HG03469 (cell line): Measurements from ENCODE around the gene VSIR.

ENCODE experiments used
- ATAC-seq: cut with Tn5 transposase; IDR thresholded peaks from one replicate; pipeline ENCODE4 v1.9.1; 2021; ENCODE audit warnings: mild to moderate bottlenecking, moderate library complexity, moderate number of reproducible peaks; ENCODE audit not compliant: unreplicated experiment

Gene VSIR

DNA sequence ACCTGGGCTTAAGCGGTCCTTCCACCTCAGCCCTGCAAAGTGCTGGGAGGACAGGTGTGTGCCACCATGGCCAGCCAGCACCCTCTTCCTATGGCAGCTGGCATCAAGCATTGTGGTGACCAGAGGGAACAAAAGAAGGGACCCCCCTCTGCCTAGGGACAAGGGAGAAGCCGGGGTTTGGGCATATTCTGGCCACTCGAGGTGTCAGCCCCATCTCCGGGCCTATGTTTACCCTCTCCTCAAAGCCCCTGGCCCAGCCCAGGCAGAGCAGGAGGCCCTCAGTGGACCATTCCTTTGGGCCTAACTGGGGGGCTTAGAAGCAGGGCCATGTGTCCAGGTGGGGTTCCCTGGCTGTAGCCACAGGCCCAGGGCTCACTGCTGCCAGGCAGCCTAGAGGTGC is 23.9 kb downstream of the VSIR start:
- ATAC-seq, result no peak

DNA sequence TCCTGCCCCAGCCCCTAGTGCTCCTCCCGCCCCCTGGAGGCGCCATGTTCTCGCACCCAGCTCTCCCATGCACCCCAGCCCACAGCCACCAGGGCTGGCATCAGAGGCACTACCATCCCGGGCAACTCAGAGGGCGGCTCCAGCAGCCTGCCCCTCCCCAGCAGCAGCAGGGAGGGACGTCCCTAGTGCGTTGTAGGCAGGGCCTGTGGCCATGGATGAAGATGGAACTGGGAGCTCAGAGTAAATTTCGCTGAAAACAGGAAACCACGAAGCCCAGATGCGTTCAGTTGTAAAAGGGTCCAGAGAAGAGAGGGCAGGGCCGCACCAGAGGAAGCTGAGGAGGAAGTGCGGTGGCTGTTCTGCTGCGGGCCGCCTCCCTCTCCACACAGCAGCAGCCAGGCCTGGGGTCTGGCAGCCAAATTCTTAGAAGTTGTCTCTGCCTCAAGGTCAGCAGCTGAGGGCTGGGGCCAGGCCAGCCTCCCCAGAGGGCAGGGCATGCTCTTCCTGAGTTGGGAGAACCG is 24.6 kb downstream of the VSIR start:
- ATAC-seq, result no peak

DNA sequence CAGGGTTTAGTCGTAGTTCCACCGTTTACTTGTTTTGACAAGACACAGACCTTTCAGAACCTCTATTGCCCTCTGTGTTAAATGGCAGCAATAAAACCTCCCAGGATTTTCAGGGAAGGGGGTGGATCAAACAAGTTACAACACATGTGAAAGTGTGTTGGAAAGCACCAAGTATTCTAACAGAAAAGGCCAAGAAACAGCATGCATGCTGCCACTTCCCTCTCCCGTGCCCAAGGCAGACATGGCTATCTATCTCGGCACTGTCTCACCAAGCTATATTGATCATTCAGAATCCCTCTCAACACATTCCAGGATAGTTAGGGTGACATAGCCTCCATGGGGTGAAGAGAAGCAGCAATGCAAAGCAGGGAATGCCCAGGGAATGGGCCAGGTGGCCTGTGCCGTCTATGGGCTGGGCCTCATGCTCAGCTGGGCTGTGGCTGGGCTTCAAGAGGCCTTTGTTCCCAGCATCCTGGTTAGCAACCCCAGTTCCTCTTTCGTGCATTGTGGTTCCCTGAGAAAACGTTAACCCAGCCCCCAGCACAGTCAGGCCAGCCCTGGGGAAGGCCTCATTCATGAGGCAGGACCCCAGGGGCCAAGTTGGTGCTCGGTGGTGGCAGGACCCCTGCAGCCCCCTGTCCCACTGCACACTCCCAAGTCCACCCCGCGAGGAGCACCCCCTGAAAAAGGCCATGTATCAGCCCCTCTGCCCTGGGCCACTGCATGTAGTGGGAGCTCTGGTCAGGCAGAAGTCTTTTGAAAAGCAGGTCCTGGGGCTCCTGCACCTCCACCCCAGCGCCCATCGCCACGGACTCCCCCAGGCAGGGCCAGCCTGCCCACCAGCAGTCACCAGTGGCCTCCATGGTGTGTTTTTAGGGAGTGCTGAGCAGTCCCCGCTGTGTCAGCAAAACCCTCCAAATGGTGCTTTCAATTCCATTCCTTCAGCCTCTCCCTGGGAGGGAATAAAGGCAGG is 25.5 kb downstream of the VSIR start:
- no peak for ATAC-seq

DNA sequence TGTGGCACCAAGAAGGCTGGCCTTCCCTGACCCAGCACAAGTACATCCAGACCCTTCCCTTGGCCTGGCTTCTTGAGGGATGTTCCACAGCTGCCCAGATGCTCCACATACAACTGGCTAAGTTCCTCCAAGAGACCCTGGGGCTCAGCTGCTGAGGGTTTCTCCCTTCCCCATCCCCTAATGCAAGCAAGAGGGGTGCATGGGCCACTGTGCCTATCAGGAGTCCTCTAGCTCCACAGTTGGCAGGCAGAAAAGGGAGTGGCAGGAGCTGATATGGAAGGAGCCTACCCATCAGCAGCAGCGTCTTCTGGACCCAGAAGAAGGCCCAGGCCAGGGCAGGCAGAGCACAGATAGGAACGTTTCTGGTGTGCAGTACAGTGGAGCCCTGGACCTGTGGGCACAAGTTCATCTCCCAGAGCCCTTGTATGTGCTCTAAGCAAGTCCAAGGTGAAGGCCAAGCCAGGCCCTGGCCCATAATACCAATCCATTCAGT is 26.2 kb downstream of the VSIR start:
- no peak for ATAC-seq

DNA sequence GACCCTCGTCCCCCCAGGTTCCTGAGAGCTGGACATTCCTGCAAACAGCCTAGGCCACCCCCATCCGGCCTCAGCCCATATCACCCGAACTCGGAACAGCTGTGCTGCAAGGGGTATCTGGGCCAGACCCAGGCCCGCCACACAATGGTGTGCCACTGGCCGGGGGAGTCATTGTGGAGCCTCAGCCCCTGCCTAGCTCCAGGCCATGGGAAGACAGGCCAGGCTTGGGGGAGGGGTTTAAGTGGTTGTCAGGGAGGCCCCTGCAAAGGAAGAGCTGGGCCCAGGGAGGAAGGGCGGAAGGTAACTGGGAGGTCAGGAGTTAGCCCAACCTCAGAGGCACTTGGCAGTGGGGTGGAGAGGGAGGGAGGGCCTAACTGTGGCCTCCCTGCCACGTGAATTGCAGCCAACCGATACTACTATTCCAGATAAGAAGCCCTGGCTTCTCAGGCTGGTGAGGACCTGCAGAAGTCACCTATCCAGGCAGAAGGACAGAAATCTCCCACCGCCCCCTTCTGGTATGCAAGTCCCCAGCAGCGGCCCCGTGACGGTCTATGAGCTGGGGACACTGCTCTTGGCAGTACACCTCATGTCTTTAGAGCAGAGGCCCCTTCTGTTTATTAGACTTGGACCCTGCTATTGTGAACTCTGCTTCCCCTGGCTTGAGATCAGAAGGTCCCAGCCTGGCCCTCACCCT is 26.8 kb downstream of the VSIR start:
- ATAC-seq, result no peak

- no peak for ATAC-seq
Measured at GRCh38 chr10:71745664-71746250, 27.6 kb downstream of the VSIR start.

- ATAC-seq, result no peak
Measured at GRCh38 chr10:71744897-71745663, 28.2 kb downstream of the VSIR start.

DNA sequence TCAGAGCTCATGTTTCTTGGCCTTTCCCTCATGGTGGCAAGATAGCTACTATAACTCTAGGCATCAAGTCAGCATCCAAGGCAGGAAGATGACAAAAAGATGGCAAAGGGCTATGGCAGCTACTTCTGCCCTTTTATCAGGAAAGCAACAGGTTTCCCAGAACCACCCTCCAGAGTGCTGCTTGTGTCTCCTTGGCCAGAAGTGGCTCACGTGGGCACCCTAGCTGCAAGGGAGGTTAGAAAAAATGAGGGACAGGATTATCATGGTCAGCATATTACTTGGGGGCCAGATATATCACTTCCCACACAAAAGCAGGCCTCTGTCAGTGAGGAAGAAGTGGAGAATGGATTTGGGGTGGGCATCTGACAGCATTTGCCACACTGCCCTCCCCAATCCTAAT is 29.5 kb downstream of the VSIR start:
- no peak for ATAC-seq

DNA sequence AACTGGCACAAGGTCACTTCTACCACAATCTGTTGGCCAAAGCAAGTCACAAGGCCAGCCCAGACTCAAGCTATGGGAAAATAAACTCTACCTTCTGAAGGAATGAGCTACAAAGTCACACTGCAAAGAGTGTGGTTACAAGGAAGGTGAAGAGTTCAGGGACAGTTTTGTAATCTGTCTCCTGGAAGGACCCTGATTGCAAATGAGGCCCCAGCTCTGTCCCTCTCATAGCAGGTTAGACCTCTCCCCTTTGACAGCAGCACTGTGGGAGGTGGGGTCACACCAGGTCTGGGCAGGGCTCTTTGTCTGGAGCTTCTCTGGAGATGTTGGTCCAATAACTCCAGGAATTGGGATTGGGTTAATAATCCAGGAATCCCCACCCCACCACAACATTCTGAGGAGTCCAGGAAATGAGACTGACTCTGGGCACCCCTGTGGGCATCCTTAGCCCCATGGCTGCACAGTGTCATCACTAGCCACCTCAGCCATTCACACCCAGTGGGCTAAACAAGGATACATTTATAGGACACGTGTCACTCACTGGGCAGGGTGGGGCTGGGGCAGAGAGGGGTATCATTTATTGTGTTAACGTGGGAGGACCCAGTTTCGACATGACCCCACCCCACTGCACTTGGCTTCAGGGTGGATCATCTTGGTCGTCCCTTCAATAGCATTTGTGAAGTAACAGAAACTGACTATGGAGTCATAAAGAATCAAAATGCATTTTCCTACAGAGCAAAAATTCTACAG is 30.1 kb downstream of the VSIR start:
- ATAC-seq, result no peak

GRCh38 chr10:71742301-71743088 is 30.8 kb downstream of the VSIR start:
- ATAC-seq, result no peak

DNA sequence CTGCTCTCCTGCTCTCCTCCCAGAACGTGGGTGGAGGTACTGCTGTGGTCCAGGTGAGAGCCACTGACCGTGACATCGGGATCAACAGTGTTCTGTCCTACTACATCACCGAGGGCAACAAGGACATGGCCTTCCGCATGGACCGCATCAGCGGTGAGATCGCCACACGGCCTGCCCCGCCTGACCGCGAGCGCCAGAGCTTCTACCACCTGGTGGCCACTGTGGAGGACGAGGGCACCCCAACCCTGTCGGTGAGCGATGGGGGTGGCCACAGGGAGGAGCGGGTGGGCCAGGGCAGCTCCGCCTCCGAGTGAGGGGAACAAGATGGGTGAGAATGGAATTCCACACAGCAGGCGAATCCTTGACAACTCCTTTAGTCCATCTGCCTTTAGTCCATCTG is 31.6 kb downstream of the VSIR start:
- no peak for ATAC-seq

- ATAC-seq, result no peak
Measured at GRCh38 chr10:71741029-71741428, 32.3 kb downstream of the VSIR start.

DNA sequence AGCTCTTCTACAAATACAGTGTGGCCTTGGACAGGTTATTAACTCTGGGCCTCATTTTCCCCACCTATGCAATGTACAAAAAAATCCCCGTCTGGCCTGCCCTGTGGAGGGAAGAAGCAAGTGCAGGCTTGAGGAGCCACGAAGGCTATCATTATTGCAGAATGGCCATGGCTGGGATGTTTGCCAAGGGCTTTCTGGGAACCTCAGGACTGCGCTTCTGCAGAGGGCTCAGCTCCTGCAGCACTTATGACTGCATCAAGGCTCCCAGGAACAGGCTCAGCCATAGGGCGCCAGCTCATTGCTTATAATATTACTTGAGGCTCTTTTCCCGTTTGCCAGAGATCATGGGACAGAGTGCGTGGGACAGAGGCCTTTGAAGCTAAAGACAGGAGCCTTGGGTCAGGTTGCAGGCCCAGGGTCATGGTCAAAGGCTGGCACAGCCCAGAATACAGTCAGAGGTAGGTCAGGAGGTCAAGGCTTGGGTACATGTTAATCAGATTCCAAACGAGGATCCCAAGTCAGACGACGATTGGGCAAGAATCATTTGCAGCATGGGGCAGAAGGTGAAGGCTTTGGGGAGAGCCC is 33.2 kb downstream of the VSIR start:
- no peak for ATAC-seq

GRCh38 chr10:71739358-71739900 is 33.9 kb downstream of the VSIR start:
- ATAC-seq, result no peak

GRCh38 chr10:71737834-71738197 is 35.5 kb downstream of the VSIR start:
- ATAC-seq, result no peak

GRCh38 chr10:71737001-71737833 is 36.1 kb downstream of the VSIR start:
- ATAC-seq, result no peak

GRCh38 chr10:71736570-71736952 is 36.8 kb downstream of the VSIR start:
- no peak for ATAC-seq
